Measurements from ENCODE around the gene HSCB.
"Not testable (repeated sequence)": the region's sequence is repeated elsewhere in the genome, so short reads cannot be mapped to it uniquely, and the experiment has no call there.

HSCB gene

GRCh38 chr22:28741785-28742561, at the start of gene HSCB, which contains the start of gene CHEK2:
HSCB (plus strand) TSS chr22:28742039; CDS start chr22:28742096, 57 bp downstream.
CHEK2 (minus strand) TSS chr22:28741820; CDS start chr22:28734721, 7,099 bp downstream.
- peak; percentile 98 for DNase-seq

- not testable (repeated sequence) for DNase-seq
Observed at GRCh38 chr22:28693041-28693760, 48.6 kb upstream of the HSCB start.

- DNase-seq, result no peak
Observed at GRCh38 chr22:28702891-28703290, 38.9 kb upstream of the HSCB start.

GRCh38 chr22:28703436-28703835, 38.4 kb upstream of the HSCB start:
- DNase-seq, result no peak

GRCh38 chr22:28706845-28707244, 35.0 kb upstream of the HSCB start:
- no peak for DNase-seq

- DNase-seq, result no peak
Observed at GRCh38 chr22:28710107-28710506, 31.7 kb upstream of the HSCB start.

- DNase-seq, result no peak
Observed at GRCh38 chr22:28710576-28711191, 31.2 kb upstream of the HSCB start.

GRCh38 chr22:28711341-28711740, 30.5 kb upstream of the HSCB start:
- DNase-seq, result no peak

- no peak for DNase-seq
Observed at GRCh38 chr22:28711820-28712777, 29.7 kb upstream of the HSCB start.

GRCh38 chr22:28714043-28714628, 27.7 kb upstream of the HSCB start:
- DNase-seq, result no peak

- DNase-seq, result no peak
Observed at GRCh38 chr22:28715611-28716010, 26.2 kb upstream of the HSCB start.

- no peak for DNase-seq
Observed at GRCh38 chr22:28716686-28717085, 25.2 kb upstream of the HSCB start.

GRCh38 chr22:28718044-28718443, 23.8 kb upstream of the HSCB start:
- DNase-seq, result no peak

- DNase-seq, result no peak
Observed at GRCh38 chr22:28728002-28728401, 13.8 kb upstream of the HSCB start.

- no peak for DNase-seq
Observed at GRCh38 chr22:28728621-28729313, 13.1 kb upstream of the HSCB start.

GRCh38 chr22:28730179-28730578, 11.7 kb upstream of the HSCB start:
- DNase-seq, result no peak

GRCh38 chr22:28734393-28734792, 7.4 kb upstream of the HSCB start:
- no peak for DNase-seq

GRCh38 chr22:28736301-28737155, 5.3 kb upstream of the HSCB start:
- no peak for DNase-seq

GRCh38 chr22:28737701-28738100, 4.1 kb upstream of the HSCB start:
- no peak for DNase-seq

- not testable (repeated sequence) for DNase-seq
Observed at GRCh38 chr22:28738876-28739275, 3.0 kb upstream of the HSCB start.

Measured in activated CD4-positive, alpha-beta T cell treated with anti-CD3 and anti-CD28 coated beads for 48 hours (primary cell).